Right atrium auricular region (tissue), 2 donors: ENCODE data around the gene BEX4. TPM values are rescaled to one million over a fixed set of nuclear protein-coding genes. Genes with fewer than 3 reads are reported as not detected.
"Not testable (repeated sequence)": the region's sequence is repeated elsewhere in the genome, so short reads cannot be mapped to it uniquely, and the experiment has no call there.

ENCODE experiments used
- DNase-seq: peaks from one replicate; pipeline ENCODE4 v3.0.0-alpha.2; 2019; ENCODE audit warnings: low spot score
- H3K27ac ChIP-seq, 2 donors: fragments of 200-600 bp; sonication (generic); 1 replicate in 1 of 2; 2 replicates in 1 of 2; pipeline ENCODE4 v1.5.1; 2016 to 2019
- H3K27me3 ChIP-seq, 2 donors: fragments of 200-600 bp; sonication (generic); one replicate each; pipeline versions ENCODE4 v1.5.1 to v1.6.0; 2017 to 2019
- H3K36me3 ChIP-seq: fragments of 200-600 bp; sonication (generic); one replicate; pipeline ENCODE4 v1.5.1; 2016
- H3K4me1 ChIP-seq, 2 donors: fragments of 200-600 bp; sonication (generic); one replicate each; pipeline versions ENCODE4 v1.5.1 to v1.6.0; 2017 to 2019
- H3K4me3 ChIP-seq, 2 donors: fragments of 200-600 bp; sonication (generic); 1 replicate in 1 of 2; 2 replicates in 1 of 2; pipeline ENCODE4 v1.5.1; 2017 to 2019; ENCODE audit warnings: mild to moderate bottlenecking in 1 of 2, moderate library complexity in 1 of 2
- H3K9me3 ChIP-seq, 2 donors: fragments of 200-600 bp; sonication (generic); one replicate each; pipeline ENCODE4 v1.5.1; 2019
- CTCF ChIP-seq, 2 donors: fragments of 200-600 bp; sonication (generic); IDR thresholded peaks; one replicate each; pipeline ENCODE4 v1.5.1; 2019; ENCODE audit warnings: antibody characterized with exemption in 2 of 2
- total RNA-seq, 2 donors: library from RNA; depleted of rRNA; stranded (reverse); fragments of >200 nt; gene quantifications; one replicate each; pipeline ENCODE4 v1.1.0, GENCODE V29; 2016

BEX4 gene
- total RNA-seq = 10 to 100 TPM; 72.2 to 74.9 TPM

GRCh38 chrX:103214870-103215424, at the start of gene BEX4:
Gene BEX4 (plus strand): TSS chrX:103215108. CDS start chrX:103216154, 1,046 bp downstream.
- Histone ChIP-seq H3K36me3 (no peaks in the 10 kb centered on the region), H3K27me3 (no peaks in the 10 kb centered on the region), H3K27ac (peak within 1 kb of the TSS; percentile 89 to 94), H3K4me1 (no peaks in the 10 kb centered on the region), H3K9me3 (no peaks in the 10 kb centered on the region), H3K4me3 (peak within 1 kb of the TSS; percentile 69)
- TF ChIP-seq CTCF (IDR thresholded peaks at IDR 0.05) = no peak
- DNase-seq = peak; percentile 84

- no peak for DNase-seq
- Histone ChIP-seq H3K36me3 (no peaks in the 10 kb centered on the region), H3K4me1 (no peaks in the 10 kb centered on the region), H3K9me3 (no peaks in the 10 kb centered on the region), H3K4me3 (no peak overlapping the region), H3K27me3 (no peaks in the 10 kb centered on the region), H3K27ac (no peak overlapping the region)
- TF ChIP-seq CTCF (IDR thresholded peaks at IDR 0.05) = no peak
These were observed 44.7 kb upstream of the BEX4 start for GRCh38 chrX:103170216-103170615.

GRCh38 chrX:103171353-103171752, 43.6 kb upstream of the BEX4 start:
- H3K27ac ChIP-seq = no peak overlapping the region
- no peak for TF ChIP-seq CTCF (IDR thresholded peaks at IDR 0.05)
- no peaks in the 10 kb centered on the region for H3K36me3 ChIP-seq
- H3K27me3 ChIP-seq = no peaks in the 10 kb centered on the region
- no peaks in the 10 kb centered on the region for H3K4me1 ChIP-seq
- no peaks in the 10 kb centered on the region for H3K9me3 ChIP-seq
- no peak for DNase-seq
- H3K4me3 ChIP-seq = no peak overlapping the region

- not testable (repeated sequence) for H3K4me3 ChIP-seq, H3K4me1 ChIP-seq, DNase-seq, H3K27me3 ChIP-seq, H3K36me3 ChIP-seq, H3K27ac ChIP-seq, H3K9me3 ChIP-seq
These were observed 39.7 kb upstream of the BEX4 start for GRCh38 chrX:103175256-103175655.

GRCh38 chrX:103175944-103176753, 38.8 kb upstream of the BEX4 start:
- Histone ChIP-seq H3K4me3 (no peak overlapping the region), H3K27me3 (no peaks in the 10 kb centered on the region), H3K4me1 (no peaks in the 10 kb centered on the region), H3K9me3 (no peaks in the 10 kb centered on the region), H3K27ac (no peak overlapping the region), H3K36me3 (no peaks in the 10 kb centered on the region)
- peak; percentile 75 for DNase-seq
- TF ChIP-seq CTCF (IDR thresholded peaks at IDR 0.05) = peak; percentile 51 to 82

- TF ChIP-seq CTCF (IDR thresholded peaks at IDR 0.05) = no peak
- no peaks in the 10 kb centered on the region for H3K27me3 ChIP-seq
- no peaks in the 10 kb centered on the region for H3K36me3 ChIP-seq
- DNase-seq = no peak
- no peak overlapping the region for H3K27ac ChIP-seq
- no peak overlapping the region for H3K4me3 ChIP-seq
- H3K9me3 ChIP-seq = no peaks in the 10 kb centered on the region
- no peaks in the 10 kb centered on the region for H3K4me1 ChIP-seq
These were observed 37.4 kb upstream of the BEX4 start for GRCh38 chrX:103177556-103177955.
